Activated CD4-positive, alpha-beta T cell treated with anti-CD3 and anti-CD28 coated beads, Interleukin-10, Interleukin-2, amounts not matched to agents 100 ng/mL and 50 ng/mL, durations not matched to agents 16 hours and 8 hours (primary cell): ENCODE data around the gene COPZ1.

Source experiments
- DNase-seq: peaks from one replicate; pipeline ENCODE4 v3.0.0-alpha.2; 2020

COPZ1 gene

DNA sequence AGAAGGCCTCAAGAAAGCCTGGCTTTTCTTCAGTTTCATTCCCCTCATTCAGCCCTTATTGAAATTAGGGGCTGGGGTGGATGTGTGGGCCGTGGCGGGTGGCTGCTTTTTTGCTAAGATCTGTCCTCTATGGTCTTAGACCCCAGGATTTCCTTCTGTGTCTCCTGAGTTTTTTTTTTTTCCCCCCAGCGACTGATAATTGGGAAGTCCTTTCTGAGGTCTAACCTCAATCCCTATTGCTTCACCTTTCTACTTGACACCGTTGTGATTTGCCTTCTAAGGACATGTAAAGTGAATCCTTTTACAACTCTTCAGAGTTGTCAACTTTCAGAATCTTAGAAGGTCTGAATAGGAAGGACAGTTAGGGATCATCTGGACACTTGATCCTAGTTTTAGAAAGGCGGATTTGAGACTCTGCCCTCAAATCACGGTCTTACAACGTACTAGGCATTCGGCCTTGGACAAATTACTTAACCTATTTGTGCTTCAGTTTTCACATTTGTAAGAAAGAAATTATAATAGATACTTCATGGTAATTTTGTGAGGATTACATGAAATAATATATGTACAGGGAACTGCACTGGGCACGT, 34.9 kb downstream of the COPZ1 start:
- DNase-seq = no peak

DNA sequence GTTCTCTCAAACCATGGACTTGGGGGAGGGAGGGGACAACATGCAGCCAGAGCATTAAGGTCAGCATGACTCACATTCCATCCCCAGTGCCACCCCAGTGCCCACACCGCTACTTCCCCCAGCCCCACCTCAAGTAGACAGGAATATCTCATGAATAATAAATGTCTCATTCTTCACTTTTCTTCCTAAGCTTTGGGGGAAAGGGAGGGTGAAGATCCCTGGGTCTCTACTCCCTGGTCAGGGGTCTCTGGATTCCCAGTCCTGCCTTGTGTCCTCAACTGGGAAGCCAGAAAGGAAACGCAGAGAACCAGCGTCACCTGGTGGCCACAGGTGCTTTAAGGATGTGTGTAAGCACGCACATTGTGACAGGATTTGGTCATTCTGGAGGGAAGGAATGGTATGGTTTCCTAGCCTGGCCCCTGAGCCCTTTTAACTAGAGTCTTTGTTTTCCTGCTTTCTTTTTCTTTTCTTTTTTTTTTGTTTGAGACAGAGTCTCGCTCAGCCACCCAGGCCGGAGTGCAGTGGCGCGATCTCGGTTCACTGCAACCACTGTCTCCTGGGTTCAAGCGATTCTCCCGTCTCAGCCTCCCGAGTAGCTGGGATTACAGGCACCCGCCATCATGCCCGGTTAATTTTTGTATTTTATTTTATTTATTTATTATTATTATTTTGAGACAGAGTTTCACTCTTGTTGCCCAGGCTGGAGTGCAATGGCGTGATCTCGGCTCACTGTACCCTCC, 36.0 kb downstream of the COPZ1 start:
- peak; percentile 60 for DNase-seq

DNA sequence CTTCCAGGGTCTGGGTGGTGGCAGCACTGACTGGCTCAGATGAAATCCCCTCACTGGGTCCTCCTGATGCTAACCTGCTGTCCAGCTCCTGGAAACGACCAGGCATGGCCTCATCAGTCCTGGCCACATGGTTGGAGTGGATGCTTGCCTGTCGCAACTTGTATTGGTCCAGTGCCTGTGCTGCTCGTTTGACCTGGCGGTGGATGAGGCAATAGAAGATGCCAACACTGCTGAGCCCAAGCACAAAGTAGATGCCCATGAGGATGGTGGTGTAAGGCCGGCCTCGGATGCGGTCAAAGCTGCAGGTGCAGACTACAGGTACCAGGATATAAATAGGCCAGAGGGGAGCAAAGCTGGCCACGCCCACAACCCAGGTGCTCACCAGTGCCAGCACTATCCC, 38.1 kb downstream of the COPZ1 start:
- DNase-seq = no peak

GRCh38 chr12:54363618-54364017, 38.7 kb downstream of the COPZ1 start:
- no peak for DNase-seq

DNA sequence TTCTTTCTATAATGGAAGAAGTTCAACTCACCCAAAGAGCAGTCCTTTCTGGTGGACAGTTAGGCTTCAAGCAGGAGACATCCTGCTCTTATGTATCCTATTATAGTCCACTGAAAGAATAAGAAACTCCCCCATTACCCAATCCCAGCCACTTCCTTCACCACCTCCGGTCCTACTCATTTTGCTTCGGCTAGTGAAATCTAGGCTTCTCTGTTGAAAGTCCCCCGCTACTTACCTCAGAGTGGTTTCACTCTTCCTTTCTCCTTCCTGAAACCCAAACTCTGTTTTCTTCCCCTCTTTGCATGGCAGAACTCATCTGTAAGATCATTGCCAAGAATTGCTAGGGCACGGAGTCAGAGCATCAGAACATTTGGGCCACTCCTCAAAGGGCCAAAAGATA, 39.5 kb downstream of the COPZ1 start, which contains the start of gene GPR84:
Gene GPR84 (minus strand): TSS at position 74 of the 400 bp plus-strand sequence. CDS start 635 bp downstream, outside the sequence.
- DNase-seq = peak; percentile 86

DNA sequence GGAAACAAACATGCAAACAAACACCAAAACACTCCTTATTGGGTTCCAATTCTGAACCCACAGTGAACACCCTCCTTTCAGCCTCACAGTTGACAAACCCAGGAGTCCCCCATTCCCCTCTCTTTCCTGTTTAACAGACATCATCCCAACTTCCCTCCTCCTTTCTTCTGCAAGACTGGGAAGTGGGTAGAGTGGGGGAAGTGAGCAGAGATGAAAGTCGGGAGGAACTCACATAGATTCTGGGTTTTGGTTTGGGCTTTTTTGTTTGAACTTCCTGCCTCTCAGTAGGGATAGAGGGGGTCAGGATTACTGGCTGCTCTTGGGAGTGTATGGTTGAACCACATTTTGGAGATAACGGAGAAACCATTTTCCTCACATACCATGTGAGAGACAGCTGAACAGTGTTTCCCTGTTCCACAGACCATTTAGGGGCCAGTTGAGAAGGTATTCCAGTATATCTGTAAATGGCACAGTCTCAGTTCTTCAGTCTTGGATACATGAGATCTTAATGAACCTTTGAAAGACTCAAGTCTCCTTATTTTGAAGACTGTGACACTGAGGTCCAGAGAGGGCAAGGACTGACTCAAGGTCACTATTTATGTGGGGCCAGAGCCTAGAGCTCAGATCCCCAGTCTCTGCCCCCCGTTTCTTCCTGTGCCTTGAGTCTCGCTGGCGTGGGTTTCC, 43.2 kb downstream of the COPZ1 start:
- no peak for DNase-seq

GRCh38 chr12:54368709-54369596, 44.0 kb downstream of the COPZ1 start:
- DNase-seq = peak; percentile 91

DNA sequence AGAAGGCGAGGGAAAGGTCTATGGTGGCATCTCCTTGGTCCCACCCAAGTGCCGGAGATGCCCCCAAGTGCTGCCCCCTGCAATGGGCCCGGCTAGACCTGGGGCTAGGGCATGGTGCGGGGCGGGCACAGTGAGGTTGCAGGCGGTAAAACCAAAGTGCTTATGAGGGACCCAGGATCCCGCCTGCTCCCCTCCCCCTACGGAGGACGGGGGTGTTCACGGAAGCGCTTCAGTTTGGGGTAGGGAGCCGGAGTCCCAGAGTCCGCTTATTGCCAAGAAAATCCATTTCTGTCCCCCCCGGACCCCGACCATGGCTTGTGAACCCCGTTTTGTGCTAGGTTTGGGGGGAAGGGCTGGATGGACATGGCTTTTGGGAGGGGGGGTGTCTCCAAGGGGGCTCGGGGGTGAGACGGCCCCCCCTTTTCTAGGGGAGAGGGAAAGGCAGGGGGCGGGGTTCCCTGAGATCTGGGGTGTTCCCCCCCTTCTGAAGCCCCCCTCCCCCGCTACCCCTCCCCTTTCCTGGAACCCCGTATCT, 44.7 kb downstream of the COPZ1 start:
- DNase-seq = no peak

- peak; percentile 27 for DNase-seq
Measured at GRCh38 chr12:54370171-54370730, 45.3 kb downstream of the COPZ1 start.

DNA sequence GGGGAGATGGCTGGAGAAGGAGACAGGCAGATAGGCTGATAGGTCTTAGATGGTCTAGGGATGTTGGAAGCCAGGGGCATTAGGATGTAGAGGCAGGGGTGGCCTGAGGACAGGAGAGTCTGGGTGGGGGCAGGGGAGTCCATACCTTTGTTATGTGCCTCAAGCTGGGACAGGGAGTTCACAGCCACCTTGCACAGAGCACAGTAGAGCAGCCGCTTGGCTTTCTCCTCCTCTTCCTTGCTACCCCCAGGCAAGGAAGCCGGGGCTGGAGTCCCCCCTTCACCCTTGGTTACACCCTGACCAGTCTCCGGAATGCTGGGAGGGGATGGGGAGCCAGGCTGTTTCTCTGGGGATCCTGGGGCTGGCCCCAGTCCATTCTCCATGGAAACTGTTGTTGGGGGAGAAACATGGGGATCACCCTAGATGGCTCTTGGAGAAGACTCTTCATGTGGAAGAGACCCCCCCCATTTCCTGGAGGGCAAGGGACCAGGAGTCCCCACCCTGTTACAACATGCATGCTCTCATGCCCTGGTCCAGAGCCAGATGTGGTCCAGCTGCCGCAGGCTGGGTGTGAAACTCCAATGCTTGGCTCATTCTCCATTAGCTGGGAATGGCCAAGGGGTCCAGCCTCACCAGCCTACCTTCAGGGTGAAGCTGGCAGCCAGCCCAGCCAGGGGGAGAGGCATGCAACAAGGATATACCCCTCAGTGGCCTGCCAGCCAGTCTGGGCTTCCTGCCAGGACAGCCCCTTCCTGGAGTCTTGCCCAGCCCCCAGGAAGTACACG, 46.6 kb downstream of the COPZ1 start:
- no peak for DNase-seq

DNA sequence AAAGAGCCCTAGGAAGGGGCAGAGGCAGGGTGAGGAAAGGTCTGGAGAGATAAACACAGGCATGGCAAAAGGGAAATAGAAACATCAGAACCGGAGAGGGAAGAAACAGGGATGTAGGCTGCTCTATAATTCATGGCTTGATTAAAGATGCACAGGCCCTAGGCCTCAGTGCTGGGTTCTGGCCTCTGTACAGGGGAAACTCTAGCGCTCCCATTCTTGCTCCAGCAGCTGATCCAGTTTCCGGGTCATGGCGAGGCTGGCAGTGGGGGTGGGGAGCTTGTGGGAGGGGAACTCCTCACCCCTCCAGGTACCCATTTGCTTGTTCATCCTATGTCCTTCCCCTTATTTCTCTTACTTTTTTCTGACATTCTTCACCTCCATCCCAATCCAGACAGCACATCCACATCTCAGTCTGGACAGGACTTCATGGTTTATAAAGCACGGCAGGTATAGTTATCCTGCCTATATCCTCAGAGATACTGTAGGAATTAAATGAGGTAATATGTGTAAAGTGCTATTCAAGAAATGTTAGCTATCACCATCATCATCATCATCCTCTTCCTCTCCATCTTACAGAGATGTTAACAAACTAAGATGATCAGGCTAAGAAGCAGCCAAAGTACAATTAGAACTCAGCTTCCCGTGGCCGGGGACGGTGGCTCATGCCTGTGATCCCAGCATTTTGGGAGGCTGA, 47.3 kb downstream of the COPZ1 start:
- no peak for DNase-seq

DNA sequence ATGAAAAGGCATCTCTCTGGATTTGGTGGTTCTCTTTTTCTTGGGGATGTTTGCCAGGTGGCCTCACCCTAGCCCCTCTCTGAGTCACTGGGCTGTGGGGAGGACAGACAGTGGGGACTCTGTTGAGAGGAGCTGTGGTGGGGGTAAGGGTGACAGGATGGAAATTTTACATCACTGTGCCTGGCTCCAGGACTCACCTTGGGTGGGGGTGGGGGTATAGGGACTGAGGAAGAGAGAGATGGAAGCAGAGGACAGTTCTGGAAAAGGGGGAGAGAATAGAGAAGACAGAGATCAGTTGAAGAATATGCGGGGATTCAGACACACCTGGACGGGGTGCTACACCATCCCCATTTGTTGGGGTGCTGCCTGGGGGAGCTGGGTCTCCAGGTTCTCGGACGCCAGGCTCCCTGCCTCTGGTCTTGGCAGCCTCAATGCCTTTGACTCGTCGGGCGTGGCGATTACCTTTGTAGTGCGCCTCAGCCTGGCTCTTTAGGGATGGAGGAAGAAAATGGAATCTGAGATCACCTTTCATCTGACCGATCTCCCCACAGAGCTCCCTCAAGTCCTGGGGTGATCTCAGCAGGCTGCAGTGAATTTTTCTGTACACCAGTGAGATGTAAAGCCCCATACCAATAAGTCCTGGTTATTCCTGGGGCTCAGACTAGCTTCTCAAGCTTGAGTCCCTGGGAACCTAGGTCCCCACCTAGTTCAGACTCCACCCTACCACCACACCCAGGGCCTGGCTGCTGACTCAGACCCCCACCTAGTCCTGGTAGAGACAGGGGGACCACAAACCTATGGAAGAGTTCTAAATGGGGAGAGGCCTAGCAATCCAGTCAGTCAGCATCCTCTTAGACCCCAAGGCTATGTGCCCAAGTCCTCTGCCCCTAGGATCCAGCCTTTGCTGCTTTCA, 49.0 kb downstream of the COPZ1 start:
- DNase-seq = no peak

GRCh38 chr12:54374562-54375258, 49.8 kb downstream of the COPZ1 start:
- no peak for DNase-seq

- DNase-seq = no peak
Measured at GRCh38 chr12:54375259-54375579, 50.3 kb downstream of the COPZ1 start.

- no peak for DNase-seq
Measured at GRCh38 chr12:54376596-54376995, 51.7 kb downstream of the COPZ1 start.

- DNase-seq = no peak
Measured at GRCh38 chr12:54377007-54377406, 52.1 kb downstream of the COPZ1 start.

GRCh38 chr12:54377797-54378515, 53.0 kb downstream of the COPZ1 start:
- no peak for DNase-seq

DNA sequence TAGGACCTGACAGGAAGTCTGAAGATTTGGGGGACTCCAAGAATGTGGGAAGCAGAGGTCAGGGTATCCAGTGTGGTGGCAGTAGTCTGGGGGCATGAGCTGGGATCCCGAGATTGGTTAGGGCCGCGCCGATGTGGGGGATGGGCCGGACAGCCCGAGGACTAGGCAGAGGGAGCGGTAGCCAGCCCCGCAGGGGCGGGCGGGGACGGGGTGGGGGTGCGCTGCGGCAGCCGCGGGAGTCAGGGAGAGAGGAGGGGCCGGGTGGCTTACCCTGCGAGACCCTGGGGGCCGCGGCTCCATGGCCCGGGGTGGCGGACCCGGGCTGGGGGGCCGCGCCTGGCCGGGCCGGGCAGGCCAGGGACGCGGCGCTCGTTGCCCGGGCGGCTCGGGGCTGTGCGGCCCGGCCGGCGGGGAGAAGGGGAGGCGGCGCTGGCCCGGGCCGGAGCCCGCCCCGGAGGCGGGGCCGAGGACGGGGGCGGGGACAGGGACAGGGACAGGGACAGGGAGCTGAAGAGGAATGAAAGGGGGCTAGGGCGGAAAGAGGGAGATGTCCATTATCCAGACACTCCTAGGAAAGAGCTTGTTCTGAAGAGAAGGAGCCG, 54.0 kb downstream of the COPZ1 start:
- DNase-seq = no peak
